Measurements from ENCODE around the gene CLDN5.

The CLDN5 gene

GRCh38 chr22:19480789-19481188, 43.4 kb downstream of the CLDN5 start:
- DNase-seq (ENCODE audit: low read depth): no peak

GRCh38 chr22:19480173-19480568, 44.0 kb downstream of the CLDN5 start:
- DNase-seq (ENCODE audit: low read depth): no peak

- DNase-seq (ENCODE audit: low read depth): peak; percentile 83
Measured at GRCh38 chr22:19479355-19480172, 44.6 kb downstream of the CLDN5 start, which contains the start of gene CDC45. Gene CDC45, plus strand, starts transcription at chr22:19479920. Its CDS starts 49 bp downstream, at chr22:19479969.

GRCh38 chr22:19478901-19479354, 45.3 kb downstream of the CLDN5 start, which contains the start of gene UFD1:
Gene UFD1, minus strand, starts transcription at chr22:19479193. Its CDS starts 108 bp downstream, at chr22:19479085.
- DNase-seq (ENCODE audit: low read depth): peak; percentile 54

GRCh38 chr22:19478045-19478900, 45.9 kb downstream of the CLDN5 start:
- no peak for DNase-seq (ENCODE audit: low read depth)

- DNase-seq (ENCODE audit: low read depth): no peak
Measured at GRCh38 chr22:19477321-19478044, 46.7 kb downstream of the CLDN5 start.

GRCh38 chr22:19476023-19476422, 48.2 kb downstream of the CLDN5 start:
- no peak for DNase-seq (ENCODE audit: low read depth)

- no peak for DNase-seq (ENCODE audit: low read depth)
Measured at GRCh38 chr22:19473578-19473977, 50.6 kb downstream of the CLDN5 start.

Measured in stimulated activated CD8-positive, alpha-beta memory T cell treated with anti-CD3 and anti-CD28 coated beads, Interleukin-15, amount 100 ng/mL, for 1 hour (primary cell).